Tibial nerve (tissue), 4 donors: ENCODE measurements around the gene SST. TPM values are rescaled to one million over a fixed set of nuclear protein-coding genes. Genes with fewer than 3 reads are reported as not detected.

Experiments
- DNase-seq, 2 donors: peaks; one replicate each; pipeline ENCODE4 v3.0.0-alpha.2; 2019; ENCODE audit warnings: low spot score in 2 of 2
- H3K27ac ChIP-seq, 4 donors: fragments of 200-600 bp; sonication (generic) in 3 of 4; one replicate each; pipeline ENCODE4 v1.5.1; 2017 to 2019; ENCODE audit warnings: mild to moderate bottlenecking in 1 of 4
- H3K27me3 ChIP-seq, 2 donors: fragments of 200-600 bp; sonication (generic) in 1 of 2; one replicate each; pipeline versions ENCODE4 v1.5.1 to v1.6.0; 2017 to 2019
- H3K36me3 ChIP-seq, 3 donors: fragments of 200-600 bp; sonication (generic); one replicate each; pipeline ENCODE4 v1.5.1; 2018 to 2019
- H3K4me1 ChIP-seq, 4 donors: fragments of 200-600 bp; sonication (generic) in 3 of 4; one replicate each; pipeline ENCODE4 v1.5.1; 2017 to 2019
- H3K4me3 ChIP-seq, 4 donors: fragments of 200-600 bp; sonication (generic) in 3 of 4; one replicate each; pipeline ENCODE4 v1.5.1; 2017 to 2019; ENCODE audit warnings: mild to moderate bottlenecking in 1 of 4, moderate library complexity in 1 of 4
- H3K9me3 ChIP-seq, 4 donors: fragments of 200-600 bp; sonication (generic) in 3 of 4; one replicate each; pipeline ENCODE4 v1.5.1; 2017 to 2019
- CTCF ChIP-seq, 5 experiments: fragments of 200-600 bp in 3 of 5; fragments of 450-650 bp in 2 of 5; sonication (generic) in 3 of 5; IDR thresholded peaks; one replicate each; pipeline ENCODE4 v1.5.1; 2016 to 2019; ENCODE audit warnings: antibody characterized with exemption in 5 of 5, mild to moderate bottlenecking in 3 of 5, moderate library complexity in 2 of 5
- EP300 ChIP-seq, 2 donors: sonication (generic); formaldehyde crosslinking; IDR thresholded peaks; one replicate each; pipeline ENCODE4 v1.6.1; 2017; ENCODE audit warnings: antibody characterized with exemption in 2 of 2, mild to moderate bottlenecking in 1 of 2
- POLR2A ChIP-seq, 2 donors: fragments of 450-650 bp; IDR thresholded peaks; one replicate each; pipeline ENCODE4 v1.6.1; 2017; ENCODE audit warnings: antibody characterized with exemption in 2 of 2, mild to moderate bottlenecking in 2 of 2, moderate library complexity in 2 of 2
- WGBS, 2 donors: methylation state at CpG; one replicate each; pipeline ENCODE4 v1.1.5; 2018; 5-methylcytosine and 5-hydroxymethylcytosine counted together
- total RNA-seq, 4 donors: library from RNA; depleted of rRNA; stranded (reverse); fragments of >200 nt; gene quantifications; one replicate each; pipeline ENCODE4 v1.1.0, GENCODE V29; 2016

The SST gene
- total RNA-seq, 4 donors from 2014 or later: not detected

DNA sequence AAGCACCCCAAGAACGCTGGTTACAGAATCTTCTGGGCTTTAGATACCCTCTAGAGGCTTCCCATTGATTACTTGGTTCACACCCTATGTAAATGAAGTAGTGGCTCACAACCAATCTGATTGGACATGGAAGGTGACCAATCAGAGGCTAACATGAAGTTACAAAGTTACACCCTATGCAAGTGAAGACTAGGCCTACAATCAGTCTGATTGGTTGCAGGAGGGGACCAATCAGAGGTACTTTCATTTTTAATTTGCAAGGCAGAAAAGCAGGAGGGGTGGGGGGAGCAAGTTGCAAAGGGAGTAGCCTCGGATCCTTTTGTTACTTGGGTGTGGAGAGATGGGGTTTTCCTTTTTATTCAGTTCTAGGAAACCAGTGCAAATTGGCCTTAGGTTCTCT, 43.3 kb upstream of the SST start:
- Histone ChIP-seq H3K9me3 (no peaks in the 10 kb centered on the region), H3K4me3 (no peak overlapping the region), H3K27me3 (no peaks in the 10 kb centered on the region), H3K36me3 (no peaks in the 10 kb centered on the region), H3K4me1 (no peaks in the 10 kb centered on the region), H3K27ac (no peak overlapping the region)
- no peak for TF ChIP-seq CTCF (IDR thresholded peaks at IDR 0.05)
- TF ChIP-seq POLR2A (IDR thresholded peaks at IDR 0.05): no peak
- no peak for TF ChIP-seq EP300 (IDR thresholded peaks at IDR 0.05)
- no peak for DNase-seq
- 86% methylated on average over 2 of the region's 2 CpGs for WGBS, 2 donors

DNA sequence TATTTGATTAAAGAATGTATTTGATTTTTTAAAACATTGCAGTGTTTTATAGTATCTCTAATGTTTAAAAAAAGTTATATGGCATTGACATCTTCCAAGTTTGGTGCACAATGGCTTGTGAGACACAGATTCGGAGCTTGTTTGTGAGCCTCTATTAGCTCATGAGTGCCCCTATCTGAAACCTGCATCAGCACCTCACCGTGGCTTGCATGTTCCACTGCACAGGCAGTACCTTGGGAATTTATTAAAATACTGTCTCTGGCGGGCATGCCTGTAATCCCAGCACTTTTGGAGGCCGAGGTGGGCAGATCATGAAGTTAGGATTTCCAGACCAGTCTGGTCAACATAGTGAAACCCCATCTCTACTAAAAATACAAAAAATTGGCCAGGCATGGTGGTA, 39.0 kb upstream of the SST start:
- Histone ChIP-seq H3K27me3 (no peaks in the 10 kb centered on the region), H3K9me3 (no peaks in the 10 kb centered on the region), H3K36me3 (no peaks in the 10 kb centered on the region), H3K4me1 (no peaks in the 10 kb centered on the region), H3K4me3 (no peak overlapping the region), H3K27ac (no peak overlapping the region)
- no peak for DNase-seq
- TF ChIP-seq POLR2A (IDR thresholded peaks at IDR 0.05): no peak
- TF ChIP-seq CTCF (IDR thresholded peaks at IDR 0.05): no peak
- TF ChIP-seq EP300 (IDR thresholded peaks at IDR 0.05): no peak
- WGBS, 2 donors: 74 to 79% methylated on average over 4 of the region's 4 CpGs

DNA sequence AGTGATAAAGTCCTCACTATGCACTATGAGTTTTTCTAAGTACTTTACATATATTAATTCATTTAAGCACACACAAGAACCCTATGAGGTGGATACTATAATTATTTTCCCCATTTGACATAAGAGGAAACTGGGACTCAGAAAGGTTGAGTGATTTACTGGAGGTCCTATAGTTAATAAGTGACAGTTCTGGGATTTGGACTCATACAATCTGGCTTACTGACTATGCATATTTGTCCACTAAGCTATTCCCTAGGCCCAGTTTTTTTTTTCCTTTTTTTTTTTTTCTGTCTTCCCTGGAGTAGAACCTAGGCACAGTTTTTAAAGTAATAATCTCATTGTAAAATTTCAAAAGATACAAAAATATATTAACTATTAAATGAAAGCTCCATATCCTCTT, 38.5 kb upstream of the SST start:
- no peak overlapping the region for H3K27ac ChIP-seq
- no peak for TF ChIP-seq EP300 (IDR thresholded peaks at IDR 0.05)
- no peak for TF ChIP-seq POLR2A (IDR thresholded peaks at IDR 0.05)
- TF ChIP-seq CTCF (IDR thresholded peaks at IDR 0.05): no peak
- H3K4me3 ChIP-seq: no peak overlapping the region
- H3K36me3 ChIP-seq: no peaks in the 10 kb centered on the region
- no peaks in the 10 kb centered on the region for H3K27me3 ChIP-seq
- H3K4me1 ChIP-seq: no peaks in the 10 kb centered on the region
- H3K9me3 ChIP-seq: no peaks in the 10 kb centered on the region
- no peak for DNase-seq

- TF ChIP-seq POLR2A (IDR thresholded peaks at IDR 0.05) (no peak), CTCF (IDR thresholded peaks at IDR 0.05) (no peak), EP300 (IDR thresholded peaks at IDR 0.05) (no peak)
- DNase-seq: peak in 1 of 2 donors; percentile 73
- 89% methylated on average over 2 of the region's 2 CpGs for WGBS, 2 donors
Measured at GRCh38 chr3:187706971-187707370, 36.8 kb upstream of the SST start.

DNA sequence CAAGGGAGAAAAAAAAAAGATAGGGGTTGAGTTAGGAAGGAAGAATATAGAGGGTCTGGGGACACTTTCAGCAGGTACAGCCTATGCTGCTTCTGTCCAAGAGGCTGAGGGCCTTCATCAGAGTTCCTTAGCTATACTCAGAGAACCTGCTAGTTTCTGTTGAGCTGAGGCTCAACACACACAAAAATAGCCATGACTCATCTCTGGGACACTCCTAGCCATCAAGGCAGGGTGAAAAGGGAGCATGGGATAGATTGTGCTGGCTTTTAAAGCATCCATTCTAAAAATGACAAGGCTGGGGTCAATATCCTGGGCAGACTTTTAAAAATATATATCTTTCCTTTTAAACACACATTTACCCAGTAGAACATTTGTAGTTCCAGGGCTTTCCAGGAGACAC, 35.0 kb upstream of the SST start:
- no peaks in the 10 kb centered on the region for H3K36me3 ChIP-seq
- no peak overlapping the region for H3K4me3 ChIP-seq
- H3K27ac ChIP-seq: no peak overlapping the region
- no peak for DNase-seq
- H3K27me3 ChIP-seq: no peaks in the 10 kb centered on the region
- no peaks in the 10 kb centered on the region for H3K4me1 ChIP-seq
- no peak for TF ChIP-seq POLR2A (IDR thresholded peaks at IDR 0.05)
- no peak for TF ChIP-seq EP300 (IDR thresholded peaks at IDR 0.05)
- TF ChIP-seq CTCF (IDR thresholded peaks at IDR 0.05): no peak
- H3K9me3 ChIP-seq: no peaks in the 10 kb centered on the region

More at GRCh38 chr3:187706971-187707370, 36.8 kb upstream of the SST start:
- Histone ChIP-seq H3K9me3 (no peaks in the 10 kb centered on the region), H3K27me3 (no peaks in the 10 kb centered on the region), H3K27ac (no peak overlapping the region), H3K36me3 (no peaks in the 10 kb centered on the region), H3K4me1 (no peaks in the 10 kb centered on the region), H3K4me3 (no peak overlapping the region)
